NB4 (cell line): ENCODE measurements around the gene PRODH2.

Source experiments
- DNase-seq: peaks from one replicate; pipeline ENCODE4 v3.0.0; 2010; ENCODE audit warnings: low read depth
- H3K4me3 ChIP-seq: one replicate; pipeline ENCODE4 v1.5.1; 2011; ENCODE audit warnings: mild to moderate bottlenecking, low read depth, low read length, moderate library complexity
- MYC ChIP-seq: IDR thresholded peaks from 2 replicates; pipeline ENCODE4 v1.6.1; 2011; ENCODE audit warnings: low read depth, low read length
- POLR2A ChIP-seq: IDR thresholded peaks from 2 replicates; pipeline ENCODE4 v1.6.1; 2011; ENCODE audit warnings: mild to moderate bottlenecking; ENCODE audit not compliant: insufficient read length; ENCODE audit errors: extremely low read depth
- TF ChIP-seq, protein P1 (sequence below): IDR thresholded peaks from one replicate; pipeline ENCODE4 v1.5.1; 2012; ENCODE audit warnings: low read depth, low read length
- TF ChIP-seq, protein P2 (sequence below): IDR thresholded peaks from 2 replicates; pipeline ENCODE4 v1.6.1; 2011; ENCODE audit warnings: low read depth, low read length

Gene PRODH2

DNA sequence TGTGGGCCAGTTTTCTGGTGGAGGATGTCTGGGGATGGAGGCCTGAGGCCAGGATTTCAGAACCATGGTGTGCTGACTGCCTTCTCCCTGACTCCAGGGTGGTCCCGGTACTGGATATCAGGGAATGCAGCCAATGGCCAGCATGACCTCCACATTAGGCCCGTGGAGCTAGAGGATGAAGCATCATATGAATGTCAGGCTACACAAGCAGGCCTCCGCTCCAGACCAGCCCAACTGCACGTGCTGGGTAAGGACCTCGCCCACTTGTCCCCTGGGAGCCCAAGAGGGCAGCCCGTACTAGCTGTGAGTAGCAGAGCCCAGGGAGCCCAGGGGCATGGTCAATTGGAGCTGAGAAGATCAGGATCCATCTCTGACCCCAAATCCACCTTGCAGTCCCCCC is 45.7 kb upstream of the PRODH2 start:
- TF ChIP-seq MYC (no peak), POLR2A (no peak)
- TF ChIP-seq, protein P1, sequence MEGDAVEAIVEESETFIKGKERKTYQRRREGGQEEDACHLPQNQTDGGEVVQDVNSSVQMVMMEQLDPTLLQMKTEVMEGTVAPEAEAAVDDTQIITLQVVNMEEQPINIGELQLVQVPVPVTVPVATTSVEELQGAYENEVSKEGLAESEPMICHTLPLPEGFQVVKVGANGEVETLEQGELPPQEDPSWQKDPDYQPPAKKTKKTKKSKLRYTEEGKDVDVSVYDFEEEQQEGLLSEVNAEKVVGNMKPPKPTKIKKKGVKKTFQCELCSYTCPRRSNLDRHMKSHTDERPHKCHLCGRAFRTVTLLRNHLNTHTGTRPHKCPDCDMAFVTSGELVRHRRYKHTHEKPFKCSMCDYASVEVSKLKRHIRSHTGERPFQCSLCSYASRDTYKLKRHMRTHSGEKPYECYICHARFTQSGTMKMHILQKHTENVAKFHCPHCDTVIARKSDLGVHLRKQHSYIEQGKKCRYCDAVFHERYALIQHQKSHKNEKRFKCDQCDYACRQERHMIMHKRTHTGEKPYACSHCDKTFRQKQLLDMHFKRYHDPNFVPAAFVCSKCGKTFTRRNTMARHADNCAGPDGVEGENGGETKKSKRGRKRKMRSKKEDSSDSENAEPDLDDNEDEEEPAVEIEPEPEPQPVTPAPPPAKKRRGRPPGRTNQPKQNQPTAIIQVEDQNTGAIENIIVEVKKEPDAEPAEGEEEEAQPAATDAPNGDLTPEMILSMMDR: no peak
- TF ChIP-seq, protein P2, sequence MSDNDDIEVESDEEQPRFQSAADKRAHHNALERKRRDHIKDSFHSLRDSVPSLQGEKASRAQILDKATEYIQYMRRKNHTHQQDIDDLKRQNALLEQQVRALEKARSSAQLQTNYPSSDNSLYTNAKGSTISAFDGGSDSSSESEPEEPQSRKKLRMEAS: no peak
- DNase-seq: no peak
- H3K4me3 ChIP-seq: no peak overlapping the region

DNA sequence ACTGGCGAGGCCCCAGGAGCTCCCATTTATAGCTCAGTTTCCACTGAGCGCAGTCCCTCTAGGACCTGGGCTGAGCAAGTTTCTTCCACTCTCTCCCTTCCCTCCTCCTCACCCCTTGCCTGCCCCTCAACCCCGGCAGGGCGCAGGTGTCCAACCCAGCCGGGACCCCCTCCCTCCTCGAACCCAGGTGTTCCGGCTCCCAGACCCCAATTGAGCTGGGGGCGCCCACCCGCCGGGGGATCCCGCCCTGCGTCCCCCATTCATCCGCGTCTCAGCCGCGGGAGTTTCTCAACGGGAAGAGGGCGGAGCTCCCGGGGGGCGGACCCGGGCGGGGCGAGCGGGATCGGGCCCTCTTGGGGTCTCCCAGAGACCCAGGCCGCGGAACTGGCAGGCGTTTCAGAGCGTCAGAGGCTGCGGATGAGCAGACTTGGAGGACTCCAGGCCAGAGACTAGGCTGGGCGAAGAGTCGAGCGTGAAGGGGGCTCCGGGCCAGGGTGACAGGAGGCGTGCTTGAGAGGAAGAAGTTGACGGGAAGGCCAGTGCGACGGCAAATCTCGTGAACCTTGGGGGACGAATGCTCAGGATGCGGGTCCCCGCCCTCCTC is 44.0 kb upstream of the PRODH2 start, which contains the start of gene KIRREL2:
Gene KIRREL2, plus strand, starts transcription at position 366 of the 604 bp plus-strand sequence. Its CDS starts 209 bp downstream, at position 575.
- DNase-seq: no peak
- H3K4me3 ChIP-seq: no peak within 1 kb of the TSS
- TF ChIP-seq, protein P1: no peak

DNA sequence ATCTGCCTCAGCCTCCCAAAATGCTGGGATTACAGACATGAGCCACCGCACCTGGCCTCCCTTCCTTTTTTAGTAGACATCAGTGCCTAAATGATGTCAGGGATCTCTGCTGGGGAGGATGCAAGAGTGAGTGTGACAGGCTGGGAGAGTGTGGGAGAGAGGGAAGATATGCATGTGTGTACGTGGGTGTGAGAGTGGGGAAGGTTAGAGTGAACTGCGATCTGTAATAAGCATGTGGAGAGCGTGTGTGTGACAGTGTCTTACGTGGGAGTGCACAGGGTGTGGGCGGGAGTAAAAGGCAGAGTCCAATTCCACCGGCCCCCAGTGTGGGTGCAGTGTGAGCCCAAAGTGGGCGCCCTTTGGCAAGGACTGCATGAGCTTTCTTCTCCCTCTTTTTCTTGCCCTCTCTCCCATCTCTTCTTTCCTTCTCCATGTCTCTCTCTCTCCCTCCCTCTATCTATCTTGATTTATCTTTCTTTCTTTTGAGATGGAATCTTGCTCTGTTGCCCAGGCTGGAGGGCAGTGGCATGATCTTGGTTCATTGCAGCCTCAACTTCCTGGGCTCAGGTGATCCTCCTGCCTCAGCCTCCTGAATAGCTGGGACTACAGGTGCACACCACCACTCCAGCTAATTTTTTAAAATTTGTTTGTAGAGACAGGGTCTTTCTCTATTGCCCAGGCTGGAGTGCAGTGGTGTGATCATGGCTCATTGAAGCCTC is 40.6 kb upstream of the PRODH2 start:
- TF ChIP-seq, protein P1: no peak
- TF ChIP-seq, protein P2: no peak
- H3K4me3 ChIP-seq: no peak overlapping the region
- no peak for DNase-seq

DNA sequence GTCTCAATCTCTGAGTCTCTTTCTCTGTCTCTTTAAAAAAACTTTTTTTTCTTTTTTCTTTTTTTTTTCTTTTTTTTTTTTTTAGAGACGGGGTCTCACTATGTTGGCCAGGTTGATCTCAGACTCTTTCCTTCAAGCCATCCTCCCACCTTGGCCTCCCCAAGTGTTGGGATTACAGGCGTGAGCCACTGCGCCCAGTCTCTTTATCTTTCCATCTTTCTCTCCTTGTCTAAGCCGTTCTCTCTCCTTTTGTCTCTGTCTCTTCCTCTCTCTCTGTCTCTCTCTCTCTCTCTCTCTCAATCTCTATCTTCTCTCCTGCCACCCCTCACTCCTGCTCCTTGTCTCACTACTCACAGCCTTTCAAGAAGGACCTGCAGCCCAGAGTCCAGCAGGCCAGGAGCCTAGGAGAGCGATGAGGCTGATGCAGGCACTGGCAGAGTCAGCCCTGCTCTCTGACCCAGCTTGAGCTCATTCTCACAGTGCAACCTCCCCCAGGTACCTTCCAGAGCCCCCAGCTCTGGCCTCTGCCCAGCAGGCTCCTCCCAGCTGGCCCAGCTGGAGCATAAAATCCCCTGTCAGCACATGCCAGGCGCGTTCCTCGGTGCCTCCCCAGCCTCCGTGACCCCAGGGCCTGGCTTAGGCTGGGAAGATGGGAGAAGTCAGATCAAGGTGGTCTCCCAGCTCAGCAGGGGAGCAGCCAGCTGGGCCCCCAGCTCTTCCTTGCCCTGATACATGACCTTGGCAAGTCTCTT is 39.6 kb upstream of the PRODH2 start, which contains the start of gene NPHS1:
Gene NPHS1, minus strand, starts transcription at position 476 of the 752 bp plus-strand sequence. CDS start 667 bp downstream, outside the sequence.
- TF ChIP-seq, protein P1: no peak
- TF ChIP-seq MYC (no peak), POLR2A (no peak)
- TF ChIP-seq, protein P2: no peak
- no peak within 1 kb of the TSS for H3K4me3 ChIP-seq
- DNase-seq: no peak

DNA sequence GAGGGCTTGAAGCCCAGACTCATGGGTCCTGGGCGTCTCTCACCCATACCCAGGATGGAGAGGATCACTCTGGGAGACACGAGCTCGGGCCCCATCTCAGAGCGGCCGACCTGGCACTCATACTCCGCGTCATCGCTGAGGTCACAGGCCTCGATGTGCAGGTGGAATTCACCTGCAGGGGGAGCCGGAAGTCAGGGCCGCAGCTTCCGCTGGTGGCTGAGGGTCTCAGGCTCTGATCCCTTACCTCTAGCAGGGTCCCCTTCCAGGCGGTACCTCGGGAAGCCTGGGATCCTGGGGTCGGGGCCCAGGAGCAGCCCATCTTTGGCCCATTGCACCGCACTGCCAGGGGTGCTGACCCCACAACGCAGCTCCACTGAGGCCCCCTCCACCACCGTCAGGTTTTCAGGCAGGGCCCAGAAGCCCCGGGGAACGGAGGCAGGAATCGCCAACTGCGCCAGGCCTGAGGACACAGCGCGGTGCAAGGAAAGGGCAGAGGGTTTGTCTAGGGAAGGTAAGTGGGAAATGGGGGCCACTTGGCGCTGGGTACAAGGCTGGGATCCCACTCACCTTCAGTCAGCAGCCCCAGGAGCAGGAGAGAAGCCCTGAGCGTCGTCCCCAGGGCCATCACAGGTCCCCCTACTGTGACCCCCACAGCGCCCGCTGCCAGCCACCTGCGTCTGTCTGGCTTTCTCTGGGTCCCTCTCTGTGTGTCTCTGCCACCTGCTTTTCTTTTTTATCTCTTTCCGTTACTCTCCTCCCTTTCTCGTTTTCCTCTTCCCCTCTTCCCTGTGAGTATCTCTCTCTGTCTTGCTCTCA is 38.8 kb upstream of the PRODH2 start:
- no peak overlapping the region for H3K4me3 ChIP-seq
- no peak for TF ChIP-seq MYC
- TF ChIP-seq, protein P2: no peak
- TF ChIP-seq, protein P1: no peak
- no peak for TF ChIP-seq POLR2A
- DNase-seq: no peak
